ENCODE data around the gene DSTN. TPM values are rescaled to one million over a fixed set of nuclear protein-coding genes. Genes with fewer than 3 reads are reported as not detected.

DSTN gene
- total and polyA plus RNA-seq, 2 experiments from 2014 or later = 162 to 459 TPM

- peaks cover 3% of the 10 kb centered on the region; the same call in 1 of the 2 replicates for H3K36me3 ChIP-seq (ENCODE audit: insufficient read depth)
- H4K20me1 ChIP-seq (replicated peaks; ENCODE audit: insufficient read depth) = no peaks in the 10 kb centered on the region
- H3K4me1 Mint-ChIP-seq = peaks cover 11% of the 10 kb centered on the region; the same call in 2 of the 3 replicates
- no peak overlapping the region for H3K4me2 ChIP-seq
- H2AFZ ChIP-seq = no peak overlapping the region
- H3K4me3 ChIP-seq = no peak overlapping the region
- H3K27ac ChIP-seq (ENCODE audit: low read depth) = no peak overlapping the region
- no peaks in the 10 kb centered on the region for H3K4me1 ChIP-seq (ENCODE audit: insufficient read depth)
- peaks cover 13% of the 10 kb centered on the region for H3K27me3 Mint-ChIP-seq (ENCODE audit: insufficient read depth, low read depth, poor library complexity)
- TF ChIP-seq EZH2phosphoT487 (IDR thresholded peaks at IDR 0.05; ENCODE audit: unreplicated experiment) = no peak
- no peak for TF ChIP-seq CTCF (conservative IDR thresholded peaks at IDR 0.05; ENCODE audit: low read depth in 2 of 2)
- no peak for TF ChIP-seq ETS1 (IDR thresholded peaks at IDR 0.05)
- no peak for TF ChIP-seq POLR2AphosphoS5 (IDR thresholded peaks at IDR 0.05; ENCODE audit: low read depth)
- TF ChIP-seq NANOG (IDR thresholded peaks at IDR 0.05; ENCODE audit: borderline replicate concordance) = no peak
- no peak for TF ChIP-seq CREB1 (CRISPR knock-in tag; IDR thresholded peaks at IDR 0.05; ENCODE audit: low read depth)
- no peak for TF ChIP-seq STAT1 (IDR thresholded peaks at IDR 0.05; ENCODE audit: unreplicated experiment)
- no peak for TF ChIP-seq ZNF114 (CRISPR knock-in tag; IDR thresholded peaks at IDR 0.05)
- no peak for TF ChIP-seq REST (IDR thresholded peaks at IDR 0.05; ENCODE audit: unreplicated experiment)
- TF ChIP-seq JUNB (IDR thresholded peaks at IDR 0.05; ENCODE audit: unreplicated experiment) = no peak
- no peak for TF ChIP-seq EZH2 (IDR thresholded peaks at IDR 0.05; ENCODE audit: low read depth, unreplicated experiment)
- no peak for TF ChIP-seq ZNF462 (CRISPR knock-in tag; IDR thresholded peaks at IDR 0.05)
- no peak for TF ChIP-seq ZNF331 (CRISPR knock-in tag; IDR thresholded peaks at IDR 0.05; ENCODE audit: low read depth)
- no peak overlapping the region for H3K4me3 Mint-ChIP-seq
- H3K27ac Mint-ChIP-seq = peak overlapping the region; percentile 38; the same call in 1 of the 2 replicates
- ATAC-seq (no peak), DNase-seq (ENCODE audit: low spot score) (no peak)
- peaks cover 7% of the 10 kb centered on the region for H3K79me2 ChIP-seq (replicated peaks; ENCODE audit: insufficient read depth)
- H3K36me3 Mint-ChIP-seq (ENCODE audit: low read depth) = peaks cover 43% of the 10 kb centered on the region
- no peaks in the 10 kb centered on the region for H3K9me2 ChIP-seq (ENCODE audit: insufficient read depth)
- no peaks in the 10 kb centered on the region; the same call in 2 of the 3 replicates for H3K9me3 Mint-ChIP-seq
- no peaks in the 10 kb centered on the region for H3K27me3 ChIP-seq (ENCODE audit: insufficient read depth)
- H3F3A ChIP-seq (replicated peaks; ENCODE audit: low read depth) = no peaks in the 10 kb centered on the region
Observed at GRCh38 chr20:17637413-17637780, 67.5 kb downstream of the DSTN start.

Measured in GM23338 (cell line).